H1 (cell line): Measurements from ENCODE around the gene VPS13D. TPM values are rescaled to one million over a fixed set of nuclear protein-coding genes. Genes with fewer than 3 reads are reported as not detected.

Experiments used
- EZH2 ChIP-seq: fragments of 200-600 bp; sonication (generic); IDR thresholded peaks from 2 replicates; pipeline ENCODE4 v1.7.1; 2012; ENCODE audit warnings: low read depth, mild to moderate bottlenecking, moderate library complexity, low read length, inconsistent platforms; ENCODE audit not compliant: severe bottlenecking
- NANOG ChIP-seq: IDR thresholded peaks from 2 replicates; pipeline ENCODE4 v1.6.1; 2011; ENCODE audit warnings: low read length, low read depth, mild to moderate bottlenecking, inconsistent platforms; ENCODE audit not compliant: insufficient read depth, poor library complexity, severe bottlenecking
- RFX5 ChIP-seq: IDR thresholded peaks from 2 replicates; pipeline ENCODE4 v1.6.1; 2011; ENCODE audit warnings: low read depth, low read length, improper control_type of control experiment, borderline replicate concordance
- RXRA ChIP-seq: IDR thresholded peaks from 2 replicates; pipeline ENCODE4 v1.6.1; 2011; ENCODE audit warnings: low read depth, mild to moderate bottlenecking, low read length, moderate library complexity; ENCODE audit not compliant: insufficient read depth
- SAP30 ChIP-seq: fragments of 300-600 bp; sonication (generic); IDR thresholded peaks from 2 replicates; pipeline ENCODE4 v1.7.1; 2012; ENCODE audit warnings: low read length, moderate library complexity, mild to moderate bottlenecking, inconsistent platforms; ENCODE audit not compliant: insufficient read depth, insufficient replicate concordance
- TAF1 ChIP-seq: IDR thresholded peaks from 2 replicates; pipeline ENCODE4 v1.6.1; 2011; ENCODE audit warnings: mild to moderate bottlenecking, low read depth, low read length
- TCF12 ChIP-seq: IDR thresholded peaks from 2 replicates; pipeline ENCODE4 v1.6.1; 2011; ENCODE audit warnings: low read depth, mild to moderate bottlenecking, low read length
- polyA plus RNA-seq, 7 experiments: library from polyadenylated mRNA; depleted of rRNA in 3 of 7; stranded (reverse) in 5 of 7; unstranded in 2 of 7; fragments of >200 nt in 5 of 7; fragments of 200-250 nt in 2 of 7; gene quantifications; 1 replicate in 5 of 7; 2 replicates in 1 of 7; 4 replicates in 1 of 7; pipeline versions ENCODE4 v1.2.1 to v1.2.3, GENCODE V29; 2011 to 2013; ENCODE audit warnings: missing spikeins in 2 of 7, mixed read lengths in 2 of 7
- total RNA-seq: library from RNA; stranded (reverse); fragmentation: NEBNext Ultra II Directional; extraction: Animal tissue kit (Norgen Biotek cat#: 25700); gene quantifications from 2 replicates; pipeline ENCODE4 v1.2.1, GENCODE V29; 2021

Gene VPS13D
- total and polyA plus RNA-seq, 2 of the 8 experiments (the other 6 are each of a cell fraction or from before 2014, with no cell fraction given) = 10.9 to 31.2 TPM

GRCh38 chr1:12301518-12302237, 71.8 kb downstream of the VPS13D start (continued):
- TF ChIP-seq RFX5 (no peak), RXRA (no peak), SAP30 (no peak), TCF12 (no peak), TAF1 (no peak), EZH2 (no peak), NANOG (no peak)
